SU-DHL-6 (cell line): ENCODE results near the gene DNAJC15.

Experiments used
- H2AFZ ChIP-seq: fragments of 200-600 bp; sonication (generic); 2 replicates; pipeline ENCODE4 v1.6.1; 2014; ENCODE audit warnings: low read depth, mild to moderate bottlenecking, moderate library complexity, mixed read lengths, antibody characterized with exemption, low read length; ENCODE audit not compliant: severe bottlenecking
- H3F3A ChIP-seq: fragments of 200-600 bp; shearing (Covaris generic); 2 replicates; pipeline ENCODE4 v1.6.0; 2016; ENCODE audit warnings: antibody characterized with exemption, mild to moderate bottlenecking; ENCODE audit not compliant: insufficient read depth
- H3K27ac ChIP-seq: fragments of 200-600 bp; sonication (generic); 2 replicates; pipeline ENCODE4 v1.5.1; 2016; ENCODE audit warnings: low read depth, mild to moderate bottlenecking, low read length, moderate library complexity, mixed read lengths
- H3K27me3 ChIP-seq: fragments of 200-600 bp; sonication (generic), shearing (Covaris generic); 2 replicates; pipeline ENCODE4 v1.6.0; 2014; ENCODE audit warnings: mild to moderate bottlenecking, low read length
- H3K36me3 ChIP-seq: fragments of 200-600 bp; sonication (generic); 2 replicates; pipeline ENCODE4 v1.6.1; 2014; ENCODE audit warnings: mild to moderate bottlenecking, low read length, mixed read lengths
- H3K4me2 ChIP-seq: fragments of 300-600, 200-600 bp; shearing (Covaris generic), sonication (generic); 2 replicates; pipeline ENCODE4 v1.6.0; 2014; ENCODE audit warnings: low read length, low read depth, mild to moderate bottlenecking; ENCODE audit not compliant: poor library complexity, severe bottlenecking
- H3K4me3 ChIP-seq: fragments of 200-600 bp; sonication (generic); 2 replicates; pipeline ENCODE4 v1.5.1; 2014; ENCODE audit warnings: antibody characterized with exemption, low read length, mild to moderate bottlenecking, mixed read lengths; ENCODE audit not compliant: insufficient read depth, poor library complexity, severe bottlenecking
- H3K79me2 ChIP-seq: fragments of 200-600 bp; sonication (generic); 2 replicates; pipeline ENCODE4 v1.6.1; 2014; ENCODE audit warnings: mild to moderate bottlenecking, low read length, moderate library complexity; ENCODE audit not compliant: insufficient read depth
- H3K9ac ChIP-seq: fragments of 200-600 bp; sonication (generic); 2 replicates; pipeline ENCODE4 v1.7.0; 2014; ENCODE audit warnings: mild to moderate bottlenecking, low read length
- H3K9me2 ChIP-seq: fragments of 200-600 bp; sonication (generic); replicated peaks from 2 replicates; pipeline ENCODE4 v1.6.1; 2014; ENCODE audit warnings: low read length; ENCODE audit not compliant: insufficient read depth
- H3K9me3 ChIP-seq: fragments of 200-600 bp; sonication (generic); 2 replicates; pipeline ENCODE4 v1.6.1; 2014; ENCODE audit warnings: low read length, mixed read lengths; ENCODE audit not compliant: insufficient read depth
- H4K20me1 ChIP-seq: fragments of 200-600 bp; sonication (generic); 2 replicates; pipeline ENCODE4 v1.6.1; 2014; ENCODE audit warnings: low read depth, mild to moderate bottlenecking, antibody characterized with exemption, low read length, moderate library complexity, mixed read lengths
- CTCF ChIP-seq: fragments of 200-600 bp; sonication (generic); IDR thresholded peaks from one replicate; pipeline ENCODE4 v1.5.1; 2017; ENCODE audit warnings: antibody characterized with exemption, mild to moderate bottlenecking, low read length, moderate library complexity; ENCODE audit not compliant: insufficient read depth, poor library complexity, severe bottlenecking
- EZH2phosphoT487 ChIP-seq: fragments of 200-600 bp; sonication (generic), shearing (Covaris generic); conservative IDR thresholded peaks from 2 replicates; pipeline ENCODE4 v1.6.1; 2018; ENCODE audit warnings: mild to moderate bottlenecking, antibody characterized with exemption, low read length, moderate library complexity, mixed read lengths

DNAJC15 gene

DNA sequence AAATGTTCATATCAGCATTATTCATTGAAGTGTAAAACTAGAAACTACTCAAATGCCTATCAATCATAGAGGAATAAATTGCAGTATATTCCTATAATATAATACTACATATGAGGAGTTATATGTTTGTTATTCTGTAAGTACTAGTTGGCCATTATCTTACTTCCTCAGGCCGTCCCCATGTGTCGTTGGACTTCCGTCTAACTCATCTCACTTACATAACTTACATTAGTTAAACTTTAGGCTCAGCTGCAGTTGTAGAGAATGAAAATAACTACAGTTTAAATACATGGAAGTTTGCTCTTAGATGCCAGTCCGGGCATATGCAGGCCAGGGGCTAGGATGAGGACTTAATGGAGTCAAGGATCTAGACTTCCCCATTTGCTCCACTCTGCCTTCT, 22.7 kb upstream of the DNAJC15 start:
- no peak overlapping the region for H3K27ac ChIP-seq
- no peak overlapping the region for H2AFZ ChIP-seq
- no peaks in the 10 kb centered on the region for H3K9me3 ChIP-seq
- H3K79me2 ChIP-seq, result no peaks in the 10 kb centered on the region
- H3K27me3 ChIP-seq, result no peaks in the 10 kb centered on the region
- H3F3A ChIP-seq, result no peaks in the 10 kb centered on the region
- TF ChIP-seq EZH2phosphoT487 (no peak), CTCF (no peak)
- H3K9ac ChIP-seq, result no peak overlapping the region
- no peaks in the 10 kb centered on the region for H3K36me3 ChIP-seq
- H3K4me2 ChIP-seq, result no peak overlapping the region
- no peaks in the 10 kb centered on the region for H3K9me2 ChIP-seq
- H4K20me1 ChIP-seq, result no peaks in the 10 kb centered on the region
- H3K4me3 ChIP-seq, result no peak overlapping the region

GRCh38 chr13:43002021-43002420, 21.4 kb upstream of the DNAJC15 start:
- TF ChIP-seq CTCF (no peak), EZH2phosphoT487 (no peak)
- no peak overlapping the region for H3K4me2 ChIP-seq
- no peaks in the 10 kb centered on the region for H4K20me1 ChIP-seq
- H3F3A ChIP-seq, result no peaks in the 10 kb centered on the region
- no peak overlapping the region for H2AFZ ChIP-seq
- H3K9ac ChIP-seq, result no peak overlapping the region
- H3K36me3 ChIP-seq, result no peaks in the 10 kb centered on the region
- no peaks in the 10 kb centered on the region for H3K9me2 ChIP-seq
- no peak overlapping the region for H3K27ac ChIP-seq
- H3K4me3 ChIP-seq, result no peak overlapping the region
- H3K27me3 ChIP-seq, result no peaks in the 10 kb centered on the region
- no peaks in the 10 kb centered on the region for H3K79me2 ChIP-seq
- H3K9me3 ChIP-seq, result no peaks in the 10 kb centered on the region

GRCh38 chr13:43003010-43003409, 20.4 kb upstream of the DNAJC15 start:
- H3K79me2 ChIP-seq, result no peaks in the 10 kb centered on the region
- no peaks in the 10 kb centered on the region for H3K9me2 ChIP-seq
- no peaks in the 10 kb centered on the region for H3K9me3 ChIP-seq
- H4K20me1 ChIP-seq, result no peaks in the 10 kb centered on the region
- H3K27me3 ChIP-seq, result no peaks in the 10 kb centered on the region
- H3K4me2 ChIP-seq, result no peak overlapping the region
- H3K4me3 ChIP-seq, result no peak overlapping the region
- TF ChIP-seq EZH2phosphoT487, result no peak
- no peak for TF ChIP-seq CTCF
- H3F3A ChIP-seq, result no peaks in the 10 kb centered on the region
- no peak overlapping the region for H2AFZ ChIP-seq
- no peak overlapping the region for H3K27ac ChIP-seq
- H3K9ac ChIP-seq, result no peak overlapping the region
- no peaks in the 10 kb centered on the region for H3K36me3 ChIP-seq

DNA sequence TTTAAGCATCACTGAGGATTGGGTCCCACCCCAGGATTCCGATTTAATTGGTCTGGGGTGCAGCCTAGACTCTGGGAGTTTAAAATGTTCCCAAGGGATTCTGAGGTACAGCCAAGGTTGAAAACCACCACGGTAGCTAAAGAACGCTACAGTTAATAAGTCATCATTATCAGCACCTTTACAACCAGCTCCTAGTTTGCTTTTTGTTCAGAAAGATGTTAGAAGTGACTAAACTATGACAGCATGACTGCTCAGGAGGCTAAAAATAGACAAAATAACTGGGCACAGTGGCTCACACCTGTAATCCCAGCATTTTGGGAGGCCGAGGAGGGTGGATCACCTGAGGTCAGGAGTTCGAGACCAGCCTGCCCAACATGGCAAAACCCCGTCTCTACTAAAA, 19.7 kb upstream of the DNAJC15 start:
- H3K4me2 ChIP-seq, result no peak overlapping the region
- TF ChIP-seq CTCF, result no peak
- TF ChIP-seq EZH2phosphoT487, result no peak
- no peak overlapping the region for H2AFZ ChIP-seq
- H4K20me1 ChIP-seq, result no peaks in the 10 kb centered on the region
- no peaks in the 10 kb centered on the region for H3F3A ChIP-seq
- no peak overlapping the region for H3K27ac ChIP-seq
- H3K79me2 ChIP-seq, result no peaks in the 10 kb centered on the region
- H3K9me3 ChIP-seq, result no peaks in the 10 kb centered on the region
- H3K9ac ChIP-seq, result no peak overlapping the region
- no peaks in the 10 kb centered on the region for H3K9me2 ChIP-seq
- H3K4me3 ChIP-seq, result no peak overlapping the region
- no peaks in the 10 kb centered on the region for H3K27me3 ChIP-seq
- no peaks in the 10 kb centered on the region for H3K36me3 ChIP-seq
